Body of pancreas (tissue), 4 donors: ENCODE measurements around the gene CDC42EP3. TPM values are rescaled to one million over a fixed set of nuclear protein-coding genes. Genes with fewer than 3 reads are reported as not detected.

Experiments used
- ATAC-seq: fragments of 150-250 bp; one replicate; pipeline ENCODE4 v1.9.1; 2016
- DNase-seq, 4 donors: peaks; one replicate each; pipeline ENCODE4 v3.0.0-alpha.2; 2019
- H3K27ac ChIP-seq, 4 donors: fragments of 200-600 bp; sonication (generic); 1 replicate in 3 of 4; 2 replicates in 1 of 4; pipeline versions ENCODE4 v1.5.1 to v1.6.1; 2016 to 2019; ENCODE audit warnings: mild to moderate bottlenecking in 1 of 4, mixed read lengths in 1 of 4, moderate library complexity in 1 of 4
- H3K27me3 ChIP-seq, 2 donors: fragments of 200-600 bp; sonication (generic); one replicate each; pipeline ENCODE4 v1.6.0; 2016; ENCODE audit warnings: mild to moderate bottlenecking in 1 of 2
- H3K36me3 ChIP-seq, 2 donors: fragments of 200-600 bp; sonication (generic); replicated peaks in 1 of 2; 2 replicates each; pipeline ENCODE4 v1.5.1; 2016; ENCODE audit warnings: low read depth in 2 of 2; ENCODE audit not compliant: insufficient read depth in 1 of 2
- H3K4me1 ChIP-seq: fragments of 200-600 bp; sonication (generic); one replicate; pipeline ENCODE4 v1.6.0; 2016
- H3K4me3 ChIP-seq, 2 donors: fragments of 200-600 bp; sonication (generic); 1 replicate in 1 of 2; 2 replicates in 1 of 2; pipeline ENCODE4 v1.5.1; 2016 to 2019
- H3K9me3 ChIP-seq, 3 donors: fragments of 200-600 bp; sonication (generic); 1 replicate in 2 of 3; 2 replicates in 1 of 3; pipeline ENCODE4 v1.5.1; 2016
- POLR2A ChIP-seq, 3 donors: fragments of 450-650 bp; IDR thresholded peaks; one replicate each; pipeline ENCODE4 v1.6.1; 2016; ENCODE audit warnings: antibody characterized with exemption in 3 of 3, mild to moderate bottlenecking in 2 of 3
- WGBS, 2 donors: methylation state at CpG; one replicate each; pipeline ENCODE4 v1.1.5; 2017; 5-methylcytosine and 5-hydroxymethylcytosine counted together
- intact Hi-C: fragments of 100-400 bp; cut with DNase I; formaldehyde crosslinking; loops from one replicate; pipeline ENCODE4 v1.15.1; 2023
- total RNA-seq, 2 donors: library from RNA; depleted of rRNA; stranded (reverse); fragments of >200 nt; gene quantifications; one replicate each; pipeline ENCODE4 v1.1.0, GENCODE V29; 2016
- TF ChIP-seq, protein P1 (sequence below), 7 experiments: fragments of 450-650 bp in 4 of 7; fragments of 200-600 bp in 3 of 7; sonication (generic) in 3 of 7; IDR thresholded peaks; one replicate each; pipeline ENCODE4 v1.5.1; 2016 to 2019; ENCODE audit warnings: antibody characterized with exemption in 7 of 7

Gene CDC42EP3
- total RNA-seq, 2 donors from 2014 or later, result 5.3 to 7.8 TPM

DNA sequence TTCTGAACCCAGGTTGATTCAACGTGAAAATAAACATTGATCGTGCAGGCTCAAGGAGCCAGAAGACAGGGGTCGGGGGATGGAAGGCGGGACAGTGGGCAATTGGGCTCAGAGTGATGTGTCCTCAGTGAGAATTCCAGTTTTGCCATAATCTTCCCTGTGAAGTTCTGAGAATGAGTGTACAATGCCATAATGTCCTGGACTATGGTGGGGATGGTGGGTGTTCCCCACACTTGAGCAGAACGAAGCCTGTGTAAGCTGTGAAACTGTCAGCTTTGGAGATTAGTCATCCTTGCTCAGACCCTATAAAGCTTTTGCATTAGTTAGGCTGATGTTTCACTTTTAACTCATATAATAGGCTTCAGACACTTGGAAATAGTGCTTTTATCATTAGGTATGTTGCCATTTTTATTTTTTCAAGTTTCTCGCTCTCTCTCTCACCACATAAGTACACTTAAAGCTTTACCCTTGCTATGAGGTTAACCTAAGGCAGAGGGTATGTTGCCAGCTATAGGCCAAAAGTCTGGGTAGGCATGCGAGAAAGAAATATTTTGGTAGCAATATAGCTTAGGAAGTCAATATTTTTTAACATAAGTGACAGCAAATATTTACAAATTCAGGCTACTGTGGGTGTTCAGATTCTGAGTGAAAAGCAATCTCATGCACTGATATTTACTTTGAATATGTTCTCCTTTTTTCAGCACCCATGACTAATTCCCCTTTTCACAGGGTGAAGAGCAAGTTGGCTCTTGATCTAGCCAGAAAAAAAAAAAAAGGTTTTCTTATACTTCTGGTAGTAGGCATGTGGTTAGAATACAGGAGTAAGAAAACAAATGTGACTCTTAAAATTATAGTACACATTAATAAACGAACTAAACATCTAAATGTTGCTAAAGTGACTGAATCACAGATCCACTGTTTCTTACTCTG, 47.2 kb downstream of the CDC42EP3 start:
- intact Hi-C loops, result no loop called here
- Histone ChIP-seq H3K27me3 (no peaks in the 10 kb centered on the region), H3K36me3 (no peaks in the 10 kb centered on the region), H3K27ac (no peak overlapping the region), H3K4me1 (peaks cover 5% of the 10 kb centered on the region), H3K4me3 (no peak overlapping the region), H3K9me3 (no peaks in the 10 kb centered on the region)
- TF ChIP-seq POLR2A (IDR thresholded peaks at IDR 0.05), result no peak
- TF ChIP-seq, protein P1, sequence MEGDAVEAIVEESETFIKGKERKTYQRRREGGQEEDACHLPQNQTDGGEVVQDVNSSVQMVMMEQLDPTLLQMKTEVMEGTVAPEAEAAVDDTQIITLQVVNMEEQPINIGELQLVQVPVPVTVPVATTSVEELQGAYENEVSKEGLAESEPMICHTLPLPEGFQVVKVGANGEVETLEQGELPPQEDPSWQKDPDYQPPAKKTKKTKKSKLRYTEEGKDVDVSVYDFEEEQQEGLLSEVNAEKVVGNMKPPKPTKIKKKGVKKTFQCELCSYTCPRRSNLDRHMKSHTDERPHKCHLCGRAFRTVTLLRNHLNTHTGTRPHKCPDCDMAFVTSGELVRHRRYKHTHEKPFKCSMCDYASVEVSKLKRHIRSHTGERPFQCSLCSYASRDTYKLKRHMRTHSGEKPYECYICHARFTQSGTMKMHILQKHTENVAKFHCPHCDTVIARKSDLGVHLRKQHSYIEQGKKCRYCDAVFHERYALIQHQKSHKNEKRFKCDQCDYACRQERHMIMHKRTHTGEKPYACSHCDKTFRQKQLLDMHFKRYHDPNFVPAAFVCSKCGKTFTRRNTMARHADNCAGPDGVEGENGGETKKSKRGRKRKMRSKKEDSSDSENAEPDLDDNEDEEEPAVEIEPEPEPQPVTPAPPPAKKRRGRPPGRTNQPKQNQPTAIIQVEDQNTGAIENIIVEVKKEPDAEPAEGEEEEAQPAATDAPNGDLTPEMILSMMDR (IDR thresholded peaks at IDR 0.05), result no peak
- 90 to 91% methylated on average over 8 of the region's 8 CpGs for WGBS, 2 donors
- DNase-seq (no peak), ATAC-seq (no peak)

DNA sequence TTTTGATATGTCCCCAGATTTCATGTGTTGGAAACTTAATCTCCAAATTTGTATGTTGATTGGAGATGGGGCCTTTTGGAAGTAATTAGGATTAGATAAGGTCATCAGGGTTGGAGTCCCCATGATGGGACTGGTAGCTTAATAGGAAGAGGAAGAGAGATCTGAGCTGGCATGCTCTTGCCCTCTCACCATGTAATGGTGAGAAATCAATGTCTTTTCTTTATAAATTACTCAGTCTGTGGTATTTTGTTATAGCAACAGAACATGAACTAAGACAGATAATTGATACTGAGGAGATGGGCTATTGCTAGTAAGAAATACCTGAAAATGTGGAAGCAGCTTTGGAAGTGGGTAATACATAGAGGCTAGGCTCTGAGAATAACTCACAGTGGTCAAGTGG, 48.0 kb downstream of the CDC42EP3 start:
- H3K27me3 ChIP-seq, result no peaks in the 10 kb centered on the region
- intact Hi-C loops, result no loop called here
- DNase-seq (no peak), ATAC-seq (no peak)
- H3K36me3 ChIP-seq, result no peaks in the 10 kb centered on the region
- H3K4me3 ChIP-seq, result no peak overlapping the region
- peaks cover 5% of the 10 kb centered on the region for H3K4me1 ChIP-seq
- H3K27ac ChIP-seq, result no peak overlapping the region
- no peaks in the 10 kb centered on the region for H3K9me3 ChIP-seq
- TF ChIP-seq POLR2A (IDR thresholded peaks at IDR 0.05), result no peak

DNA sequence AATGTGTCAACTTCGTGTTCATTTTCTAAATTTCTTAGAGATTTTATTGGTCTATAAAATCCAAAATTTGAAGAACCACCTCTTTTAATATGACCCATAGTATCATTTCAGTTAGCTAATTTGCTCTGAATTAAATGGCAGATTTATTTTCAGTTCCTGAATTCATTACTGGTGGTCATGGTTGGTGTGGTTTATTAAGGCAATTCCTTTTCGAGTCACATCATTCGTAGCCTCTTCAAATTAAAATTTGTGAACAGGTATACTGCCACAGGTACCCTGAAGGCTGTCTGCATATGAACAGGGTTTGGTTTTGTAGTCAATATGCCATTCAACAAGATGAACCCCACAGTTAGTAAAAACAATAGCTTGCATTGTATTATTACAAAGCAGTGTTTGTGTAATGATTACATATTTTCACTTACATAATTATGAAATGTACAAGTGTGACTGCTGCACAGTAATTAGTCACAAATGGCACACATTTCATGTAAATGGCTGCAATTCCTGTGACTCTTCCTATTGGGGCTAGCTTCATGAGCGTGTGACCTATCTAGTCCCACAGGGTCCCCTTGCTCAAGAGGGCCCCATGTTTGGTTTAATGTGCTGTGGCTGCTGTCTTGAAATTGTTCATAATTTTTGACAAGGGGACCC, 48.9 kb downstream of the CDC42EP3 start:
- WGBS, 2 donors, result 86% methylated on average over 4 of the region's 4 CpGs
- Histone ChIP-seq H3K9me3 (no peaks in the 10 kb centered on the region), H3K36me3 (no peaks in the 10 kb centered on the region), H3K4me3 (no peak overlapping the region), H3K27ac (no peak overlapping the region), H3K27me3 (no peaks in the 10 kb centered on the region), H3K4me1 (peaks cover 8% of the 10 kb centered on the region)
- ATAC-seq, result no peak
- intact Hi-C loops, result no loop called here
- TF ChIP-seq, protein P1 (IDR thresholded peaks at IDR 0.05), result no peak
- TF ChIP-seq POLR2A (IDR thresholded peaks at IDR 0.05), result no peak
- DNase-seq, result no peak

DNA sequence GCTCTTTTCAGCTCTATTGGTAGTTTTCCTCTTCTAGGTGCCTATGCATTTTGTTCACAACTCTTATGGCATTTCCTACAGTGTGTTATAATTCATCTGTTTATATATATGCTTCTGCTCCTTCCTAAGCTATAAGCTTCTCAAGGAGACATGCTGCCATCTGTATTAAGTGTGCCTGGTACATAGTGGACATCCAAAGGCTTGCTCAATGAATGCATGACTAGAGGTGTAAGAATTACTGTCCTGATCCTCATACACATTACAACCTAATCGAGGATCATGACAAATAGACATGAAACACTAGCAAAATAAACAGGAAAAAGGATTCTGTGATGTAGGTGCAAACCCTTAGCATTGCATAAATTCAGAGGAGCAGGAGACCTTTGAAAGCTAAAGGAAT, 50.2 kb downstream of the CDC42EP3 start:
- H3K9me3 ChIP-seq, result no peaks in the 10 kb centered on the region
- no peak overlapping the region for H3K4me3 ChIP-seq
- no peaks in the 10 kb centered on the region for H3K27me3 ChIP-seq
- 32 to 76% methylated on average over 1 of the region's 1 CpG for WGBS, 2 donors
- TF ChIP-seq POLR2A (IDR thresholded peaks at IDR 0.05), result no peak
- TF ChIP-seq, protein P1 (IDR thresholded peaks at IDR 0.05), result no peak
- ATAC-seq (no peak), DNase-seq (no peak)
- intact Hi-C loops, result no loop called here
- H3K27ac ChIP-seq, result no peak overlapping the region
- H3K36me3 ChIP-seq, result no peaks in the 10 kb centered on the region
- peaks cover 18% of the 10 kb centered on the region for H3K4me1 ChIP-seq

DNA sequence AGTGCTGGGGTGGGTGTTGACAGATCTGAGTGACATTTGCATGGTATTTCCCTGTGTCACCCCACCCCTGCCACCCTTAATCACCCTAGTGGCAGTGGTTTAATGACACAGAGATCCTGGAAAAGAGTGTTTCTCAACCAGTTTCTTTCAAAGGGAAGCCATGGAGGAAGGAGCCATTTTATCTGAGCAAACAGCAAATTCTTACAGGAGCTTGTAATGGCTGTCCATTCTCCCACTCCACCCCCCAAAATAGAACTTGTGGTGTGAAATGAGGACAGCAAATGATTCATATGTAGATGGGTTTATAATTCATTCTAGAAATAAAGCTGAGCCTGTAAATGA, 51.5 kb downstream of the CDC42EP3 start:
- ATAC-seq (no peak), DNase-seq (no peak)
- TF ChIP-seq POLR2A (IDR thresholded peaks at IDR 0.05), result no peak
- TF ChIP-seq, protein P1 (IDR thresholded peaks at IDR 0.05), result no peak
- intact Hi-C loops, result no loop called here
- H3K4me3 ChIP-seq, result no peak overlapping the region
- H3K27me3 ChIP-seq, result no peaks in the 10 kb centered on the region
- no peak overlapping the region for H3K27ac ChIP-seq
- H3K9me3 ChIP-seq, result no peaks in the 10 kb centered on the region
- no peaks in the 10 kb centered on the region for H3K36me3 ChIP-seq
- peaks cover 21% of the 10 kb centered on the region for H3K4me1 ChIP-seq
